ENCODE data around the gene FANCI.

DNA sequence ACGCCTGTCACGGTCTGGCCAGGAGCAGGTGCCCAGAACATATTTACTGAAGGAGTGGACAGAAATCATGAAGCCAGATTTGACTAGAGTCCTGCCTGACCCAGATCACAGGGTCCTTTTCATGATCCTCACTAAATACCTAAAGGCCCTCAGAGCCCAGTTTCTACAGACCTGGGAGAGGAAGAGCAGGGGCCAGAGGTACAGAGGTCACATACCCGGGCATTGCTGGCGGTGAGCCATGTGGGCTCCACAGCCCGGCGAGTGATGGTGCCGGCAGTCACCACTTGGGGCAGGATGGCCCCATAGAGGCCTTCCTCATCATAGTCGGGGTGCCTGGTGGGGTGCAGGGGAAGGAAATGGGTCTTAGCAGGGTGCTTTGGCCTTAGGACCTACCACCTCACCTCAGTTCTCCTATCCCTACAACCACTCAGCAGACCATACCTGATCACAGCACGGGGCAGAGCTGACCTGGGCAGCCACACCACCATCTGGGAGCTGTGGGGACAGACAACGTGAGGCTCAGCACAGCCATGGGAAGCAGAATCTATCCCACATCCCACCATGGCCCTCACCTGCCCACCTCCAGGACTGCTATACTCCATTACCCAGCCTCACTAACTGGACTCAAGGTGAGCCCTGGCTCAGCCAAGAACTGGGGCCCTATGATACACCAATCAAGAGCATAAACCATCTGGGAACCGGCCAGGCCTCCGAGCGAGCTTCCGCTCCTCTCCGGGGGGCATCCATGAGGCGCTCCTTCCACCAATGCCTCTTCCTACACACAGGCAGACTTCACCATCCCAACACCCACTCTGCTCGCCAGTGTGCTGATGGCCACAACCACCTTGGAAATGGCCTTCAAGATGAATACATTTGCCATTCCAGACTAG, 78.0 kb downstream of the FANCI start:
- TF ChIP-seq GATA2 (IDR thresholded peaks at IDR 0.05; ENCODE audit: low read depth, low read length) (no peak), GATA3 (IDR thresholded peaks at IDR 0.05; ENCODE audit: low read depth, low read length) (no peak)
